GM12878 (cell line): Measurements from ENCODE around the gene ADGRE1. TPM values are rescaled to one million over a fixed set of nuclear protein-coding genes. Genes with fewer than 3 reads are reported as not detected.

ENCODE experiments used
- ATAC-seq: fragments of 200-7000 bp; cut with Tn5 transposase; 3 replicates; pipeline ENCODE4 v1.9.1; 2020; ENCODE audit warnings: mild to moderate bottlenecking, moderate library complexity
- BruUV-seq: library from RNA; stranded (reverse); fragments of 400-500 nt; replicated peaks from 2 replicates; lab custom pipeline; 2021; lab: Mats Ljungman, UMichigan
- CTCF ChIA-PET: fragments of 300-600 bp; sonication (Branson Sonifier 250); formaldehyde crosslinking; extraction: SDS; loops from one replicate; lab custom pipeline; 2021; ENCODE audit warnings: inconsistent platforms; lab: Yijun Ruan, JAX
- POLR2A ChIA-PET: fragments of 350-600 bp; formaldehyde crosslinking; extraction: SDS; loops from one replicate; lab custom pipeline; 2021; ENCODE audit warnings: inconsistent platforms; lab: Charles Lee
- RAD21 ChIA-PET: fragments of 300-600 bp; sonication (Branson Sonifier 250); formaldehyde crosslinking; loops from one replicate; lab custom pipeline; 2023; ENCODE audit warnings: antibody characterized with exemption; ENCODE audit not compliant: unreplicated experiment; lab: Charles Lee
- SMC1A ChIA-PET: fragments of 300-600 bp; sonication (Branson Sonifier 250); formaldehyde crosslinking; loops from one replicate; lab custom pipeline; 2023; ENCODE audit not compliant: unreplicated experiment, uncharacterized antibody; lab: Charles Lee
- DNase-seq: peaks from one replicate; pipeline ENCODE4 v3.0.0-alpha.2; 2011; ENCODE audit warnings: low read depth, low spot score
- FAIRE-seq: peaks from 3 replicates; lab custom pipeline; 2011; peaks lifted over from hg19 to GRCh38; lab: Jason Lieb, UNC
- H2AFZ ChIP-seq: 2 replicates; pipeline ENCODE4 v1.6.0; 2011; ENCODE audit warnings: low read depth, low read length, control low read depth; ENCODE audit not compliant: control insufficient read depth
- H3K27ac ChIP-seq: 2 replicates; pipeline ENCODE4 v1.5.1; 2011; ENCODE audit warnings: control low read depth; ENCODE audit not compliant: control insufficient read depth, insufficient read depth
- H3K27me3 ChIP-seq, 2 experiments: replicated peaks in 1 of 2; 2 replicates each; pipeline versions ENCODE4 v1.6.0 to v1.6.1; 2011; ENCODE audit warnings: low read length in 1 of 2; ENCODE audit not compliant: control insufficient read depth in 2 of 2, insufficient read depth in 2 of 2
- H3K36me3 ChIP-seq, 2 experiments: 2 replicates each; pipeline ENCODE4 v1.5.1; 2011; ENCODE audit warnings: low read length in 1 of 2; ENCODE audit not compliant: control insufficient read depth in 2 of 2, insufficient read depth in 2 of 2
- H3K4me1 ChIP-seq: 2 replicates; pipeline ENCODE4 v1.6.1; 2011; ENCODE audit warnings: mild to moderate bottlenecking, low read length, moderate library complexity, mixed read lengths; ENCODE audit not compliant: control insufficient read depth, insufficient read depth
- H3K4me2 ChIP-seq: 2 replicates; pipeline ENCODE4 v1.6.0; 2011; ENCODE audit warnings: control low read depth; ENCODE audit not compliant: control insufficient read depth, insufficient read depth
- H3K4me3 ChIP-seq: fragments of 200-600 bp; sonication (generic); 2 replicates; pipeline ENCODE4 v1.5.1; 2016
- H3K79me2 ChIP-seq: 2 replicates; pipeline ENCODE4 v1.6.0; 2011; ENCODE audit warnings: low read length; ENCODE audit not compliant: control insufficient read depth, insufficient read depth
- H3K9ac ChIP-seq: 2 replicates; pipeline ENCODE4 v1.8.0; 2011; ENCODE audit warnings: low read length, control low read depth, mixed read lengths; ENCODE audit not compliant: control insufficient read depth, insufficient read depth
- H3K9me3 ChIP-seq: replicated peaks from 3 replicates; pipeline ENCODE4 v1.5.1; 2011; ENCODE audit warnings: mild to moderate bottlenecking, low read length; ENCODE audit not compliant: control insufficient read depth, insufficient read depth
- H4K20me1 ChIP-seq: 2 replicates; pipeline ENCODE4 v1.6.0; 2011; ENCODE audit not compliant: control insufficient read depth, insufficient read depth
- FOS ChIP-seq: IDR thresholded peaks from 3 replicates; pipeline ENCODE4 v1.6.1; 2011; ENCODE audit warnings: borderline replicate concordance; ENCODE audit not compliant: insufficient read length; ENCODE audit errors: extremely low read depth
- HCFC1 ChIP-seq: fragments of 150-350 bp; IDR thresholded peaks from 2 replicates; pipeline ENCODE4 v1.6.1; 2014; ENCODE audit warnings: low read length
- MTA2 ChIP-seq: fragments of 450-650 bp; IDR thresholded peaks from 2 replicates; pipeline ENCODE4 v1.6.1; 2016; ENCODE audit warnings: low read depth, mild to moderate bottlenecking, moderate library complexity
- PML ChIP-seq: IDR thresholded peaks from 2 replicates; pipeline ENCODE4 v1.6.1; 2012; ENCODE audit warnings: low read length, inconsistent platforms
- POLR2AphosphoS5 ChIP-seq: IDR thresholded peaks from 2 replicates; pipeline ENCODE4 v1.6.1; 2011; ENCODE audit warnings: mild to moderate bottlenecking, low read length, inconsistent platforms
- RELA ChIP-seq: fragments of 450-650 bp; IDR thresholded peaks from 2 replicates; pipeline ENCODE4 v1.8.0; 2014; ENCODE audit warnings: borderline replicate concordance; ENCODE audit not compliant: partially characterized antibody
- SIX5 ChIP-seq: IDR thresholded peaks from 2 replicates; pipeline ENCODE4 v1.6.1; 2011; ENCODE audit warnings: mild to moderate bottlenecking, low read depth, low read length, moderate library complexity; ENCODE audit not compliant: severe bottlenecking
- ZNF207 ChIP-seq: fragments of 450-650 bp; IDR thresholded peaks from 2 replicates; pipeline ENCODE4 v1.6.1; 2014; ENCODE audit warnings: antibody characterized with exemption, mild to moderate bottlenecking, borderline replicate concordance
- ZNF622 ChIP-seq: fragments of 450-650 bp; IDR thresholded peaks from 2 replicates; pipeline ENCODE4 v1.6.1; 2017; ENCODE audit warnings: mild to moderate bottlenecking, inconsistent platforms
- ZSCAN29 ChIP-seq: fragments of 450-650 bp; IDR thresholded peaks from 2 replicates; pipeline ENCODE4 v1.6.1; 2017; ENCODE audit warnings: mild to moderate bottlenecking, moderate library complexity
- WGBS: methylation state at CpG from one replicate; pipeline ENCODE4 v1.1.6; 2016; ENCODE audit warnings: low lambda C conversion rate; ENCODE audit not compliant: insufficient replicate concordance, insufficient coverage; ENCODE audit errors: missing lambda C conversion rate; 5-methylcytosine and 5-hydroxymethylcytosine counted together
- in situ Hi-C: fragments of 300-500 bp; cut with MboI; formaldehyde crosslinking; loops from 9 replicates; pipeline ENCODE4 v1.14.3; 2018; ENCODE audit warnings: mixed read lengths
- intact Hi-C: fragments of 100-400 bp; cut with micrococcal nuclease; formaldehyde crosslinking; loops from one replicate; pipeline ENCODE4 v1.14.2; 2022; ENCODE audit not compliant: unreplicated experiment
- polyA plus RNA-seq, 11 experiments: library from polyadenylated mRNA; depleted of rRNA in 4 of 11; unstranded in 6 of 11; stranded (reverse) in 5 of 11; fragments of >200 nt; fragmentation: Nextera tagmentation in 4 of 11; fragmentation: Illumina TruSeq in 1 of 11; extraction: Ambion mirVana in 4 of 11; extraction: Trizol in 1 of 11; gene quantifications; 1 replicate in 1 of 11; 2 replicates in 10 of 11; pipeline versions ENCODE4 v1.2.1 to v1.2.3, GENCODE V29; 2011 to 2016; ENCODE audit warnings: inconsistent platforms in 2 of 11, missing spikeins in 2 of 11, low read depth in 1 of 11
- total RNA-seq, 4 experiments: library from RNA; depleted of rRNA in 3 of 4; stranded (reverse); fragments of >200 nt in 3 of 4; fragmentation: Illumina TruSeq in 1 of 4; extraction: Trizol in 1 of 4; gene quantifications; 2 replicates each; pipeline versions ENCODE4 v1.2.1 to v1.2.3, GENCODE V29; 2013 to 2021
- TF ChIP-seq, protein P1 (sequence below): IDR thresholded peaks from 2 replicates; pipeline ENCODE4 v1.6.1; 2012; ENCODE audit warnings: low read depth, low read length, improper control_type of control experiment
- TF ChIP-seq, protein P2 (sequence below): fragments of 450-650 bp; IDR thresholded peaks from 2 replicates; pipeline ENCODE4 v1.6.1; 2016; ENCODE audit warnings: mild to moderate bottlenecking, moderate library complexity, borderline replicate concordance
- TF ChIP-seq, protein P3 (sequence below): fragments of 450-650 bp; IDR thresholded peaks from 2 replicates; pipeline ENCODE4 v1.6.1; 2016; ENCODE audit warnings: mild to moderate bottlenecking
- TF ChIP-seq, protein P4 (sequence below): IDR thresholded peaks from 2 replicates; pipeline ENCODE4 v1.6.1; 2011; ENCODE audit warnings: low read depth, mild to moderate bottlenecking, low read length, moderate library complexity, borderline replicate concordance; ENCODE audit errors: extremely low read depth

ADGRE1 gene
- total and polyA plus RNA-seq, 10 of the 15 experiments (the other 5 are each of a cell fraction or from before 2014, with no cell fraction given): 7.9 to 35.7 (median 9.9) TPM

DNA sequence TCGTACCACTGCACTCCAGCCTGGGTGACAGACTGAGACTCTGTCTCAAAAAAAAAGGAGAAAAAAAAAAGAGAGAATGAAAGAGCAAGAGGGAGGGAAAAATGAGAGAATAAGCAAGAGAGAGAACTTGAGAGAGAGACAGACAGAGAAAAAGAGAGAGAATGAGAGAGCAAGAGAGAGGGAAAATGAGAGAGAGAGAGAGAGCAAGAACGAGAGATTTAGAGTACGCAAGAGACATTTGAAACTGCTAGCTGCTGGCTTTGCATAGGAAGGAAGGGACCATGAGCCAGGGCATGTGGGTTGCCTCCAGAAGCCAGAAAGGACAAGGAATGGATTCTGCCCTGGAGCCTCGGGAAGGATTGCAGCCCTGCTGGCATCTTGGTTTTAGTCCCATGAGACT, 9.6 kb upstream of the ADGRE1 start:
- ATAC-seq: no peak
- H3K4me2 ChIP-seq: no peak overlapping the region
- H3K4me3 ChIP-seq: no peak overlapping the region
- no peak for TF ChIP-seq HCFC1
- TF ChIP-seq, protein P1, sequence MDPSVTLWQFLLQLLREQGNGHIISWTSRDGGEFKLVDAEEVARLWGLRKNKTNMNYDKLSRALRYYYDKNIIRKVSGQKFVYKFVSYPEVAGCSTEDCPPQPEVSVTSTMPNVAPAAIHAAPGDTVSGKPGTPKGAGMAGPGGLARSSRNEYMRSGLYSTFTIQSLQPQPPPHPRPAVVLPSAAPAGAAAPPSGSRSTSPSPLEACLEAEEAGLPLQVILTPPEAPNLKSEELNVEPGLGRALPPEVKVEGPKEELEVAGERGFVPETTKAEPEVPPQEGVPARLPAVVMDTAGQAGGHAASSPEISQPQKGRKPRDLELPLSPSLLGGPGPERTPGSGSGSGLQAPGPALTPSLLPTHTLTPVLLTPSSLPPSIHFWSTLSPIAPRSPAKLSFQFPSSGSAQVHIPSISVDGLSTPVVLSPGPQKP: no peak
- TF ChIP-seq PML: no peak
- TF ChIP-seq FOS: no peak
- TF ChIP-seq, protein P2, sequence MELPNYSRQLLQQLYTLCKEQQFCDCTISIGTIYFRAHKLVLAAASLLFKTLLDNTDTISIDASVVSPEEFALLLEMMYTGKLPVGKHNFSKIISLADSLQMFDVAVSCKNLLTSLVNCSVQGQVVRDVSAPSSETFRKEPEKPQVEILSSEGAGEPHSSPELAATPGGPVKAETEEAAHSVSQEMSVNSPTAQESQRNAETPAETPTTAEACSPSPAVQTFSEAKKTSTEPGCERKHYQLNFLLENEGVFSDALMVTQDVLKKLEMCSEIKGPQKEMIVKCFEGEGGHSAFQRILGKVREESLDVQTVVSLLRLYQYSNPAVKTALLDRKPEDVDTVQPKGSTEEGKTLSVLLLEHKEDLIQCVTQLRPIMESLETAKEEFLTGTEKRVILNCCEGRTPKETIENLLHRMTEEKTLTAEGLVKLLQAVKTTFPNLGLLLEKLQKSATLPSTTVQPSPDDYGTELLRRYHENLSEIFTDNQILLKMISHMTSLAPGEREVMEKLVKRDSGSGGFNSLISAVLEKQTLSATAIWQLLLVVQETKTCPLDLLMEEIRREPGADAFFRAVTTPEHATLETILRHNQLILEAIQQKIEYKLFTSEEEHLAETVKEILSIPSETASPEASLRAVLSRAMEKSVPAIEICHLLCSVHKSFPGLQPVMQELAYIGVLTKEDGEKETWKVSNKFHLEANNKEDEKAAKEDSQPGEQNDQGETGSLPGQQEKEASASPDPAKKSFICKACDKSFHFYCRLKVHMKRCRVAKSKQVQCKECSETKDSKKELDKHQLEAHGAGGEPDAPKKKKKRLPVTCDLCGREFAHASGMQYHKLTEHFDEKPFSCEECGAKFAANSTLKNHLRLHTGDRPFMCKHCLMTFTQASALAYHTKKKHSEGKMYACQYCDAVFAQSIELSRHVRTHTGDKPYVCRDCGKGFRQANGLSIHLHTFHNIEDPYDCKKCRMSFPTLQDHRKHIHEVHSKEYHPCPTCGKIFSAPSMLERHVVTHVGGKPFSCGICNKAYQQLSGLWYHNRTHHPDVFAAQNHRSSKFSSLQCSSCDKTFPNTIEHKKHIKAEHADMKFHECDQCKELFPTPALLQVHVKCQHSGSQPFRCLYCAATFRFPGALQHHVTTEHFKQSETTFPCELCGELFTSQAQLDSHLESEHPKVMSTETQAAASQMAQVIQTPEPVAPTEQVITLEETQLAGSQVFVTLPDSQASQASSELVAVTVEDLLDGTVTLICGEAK: no peak
- no peak for TF ChIP-seq ZSCAN29
- no peak for TF ChIP-seq RELA
- no peak for TF ChIP-seq SIX5
- no peak for TF ChIP-seq MTA2
- TF ChIP-seq ZNF622: no peak
- TF ChIP-seq, protein P3, sequence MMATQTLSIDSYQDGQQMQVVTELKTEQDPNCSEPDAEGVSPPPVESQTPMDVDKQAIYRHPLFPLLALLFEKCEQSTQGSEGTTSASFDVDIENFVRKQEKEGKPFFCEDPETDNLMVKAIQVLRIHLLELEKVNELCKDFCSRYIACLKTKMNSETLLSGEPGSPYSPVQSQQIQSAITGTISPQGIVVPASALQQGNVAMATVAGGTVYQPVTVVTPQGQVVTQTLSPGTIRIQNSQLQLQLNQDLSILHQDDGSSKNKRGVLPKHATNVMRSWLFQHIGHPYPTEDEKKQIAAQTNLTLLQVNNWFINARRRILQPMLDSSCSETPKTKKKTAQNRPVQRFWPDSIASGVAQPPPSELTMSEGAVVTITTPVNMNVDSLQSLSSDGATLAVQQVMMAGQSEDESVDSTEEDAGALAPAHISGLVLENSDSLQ: no peak
- TF ChIP-seq, protein P4, sequence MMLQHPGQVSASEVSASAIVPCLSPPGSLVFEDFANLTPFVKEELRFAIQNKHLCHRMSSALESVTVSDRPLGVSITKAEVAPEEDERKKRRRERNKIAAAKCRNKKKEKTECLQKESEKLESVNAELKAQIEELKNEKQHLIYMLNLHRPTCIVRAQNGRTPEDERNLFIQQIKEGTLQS: no peak
- no peak for TF ChIP-seq POLR2AphosphoS5
- TF ChIP-seq ZNF207: no peak
- H3K9ac ChIP-seq: no peak overlapping the region
- WGBS: 88% methylated on average over 4 of the region's 4 CpGs
- no peaks in the 10 kb centered on the region for H4K20me1 ChIP-seq
- ChIA-PET SMC1A (no interaction called here), RAD21 (no interaction called here), CTCF (no interaction called here), POLR2A (no interaction called here)
- BruUV-seq: no TSS peak
- H2AFZ ChIP-seq: no peak overlapping the region
- DNase-seq: no peak
- intact Hi-C loops (no loop called here), in situ Hi-C loops (no loop called here)
- H3K36me3 ChIP-seq: no peaks in the 10 kb centered on the region
- H3K9me3 ChIP-seq: no peaks in the 10 kb centered on the region; the same call in 2 of the 3 replicates
- no peaks in the 10 kb centered on the region for H3K79me2 ChIP-seq
- FAIRE-seq: no peak
- H3K4me1 ChIP-seq: no peaks in the 10 kb centered on the region
- H3K27ac ChIP-seq: no peak overlapping the region
- H3K27me3 ChIP-seq: no peaks in the 10 kb centered on the region; a peak in 2 of 4 replicates
